GM23248 (cell line): ENCODE measurements around the gene C4orf51. TPM values are rescaled to one million over a fixed set of nuclear protein-coding genes. Genes with fewer than 3 reads are reported as not detected.
A peak's percentile ranks its signal among the peaks of the same experiment; 100 is the strongest.
"Not testable (repeated sequence)": the region's sequence is repeated elsewhere in the genome, so short reads cannot be mapped to it uniquely, and the experiment has no call there.

Experiments used
- DNase-seq: peaks from one replicate; pipeline ENCODE4 v3.0.0-alpha.2; 2015
- H2AFZ ChIP-seq: fragments of 200-600 bp; sonication (generic); 2 replicates; pipeline ENCODE4 v1.6.1; 2016; ENCODE audit warnings: antibody characterized with exemption
- H3F3A ChIP-seq: fragments of 200-600 bp; sonication (generic); 2 replicates; pipeline ENCODE4 v1.6.1; 2016; ENCODE audit warnings: mild to moderate bottlenecking, antibody characterized with exemption, mixed run types; ENCODE audit not compliant: insufficient read depth
- H3K27ac ChIP-seq: fragments of 200-600 bp; sonication (generic); 2 replicates; pipeline ENCODE4 v1.5.1; 2016; ENCODE audit warnings: mild to moderate bottlenecking
- H3K27me3 ChIP-seq: fragments of 200-600 bp; sonication (generic); replicated peaks from 2 replicates; pipeline ENCODE4 v1.6.1; 2016; ENCODE audit warnings: mild to moderate bottlenecking; ENCODE audit not compliant: insufficient read depth
- H3K36me3 ChIP-seq: fragments of 200-600 bp; sonication (generic); 2 replicates; pipeline ENCODE4 v1.6.1; 2016; ENCODE audit warnings: low read depth, mild to moderate bottlenecking
- H3K4me1 ChIP-seq: fragments of 200-600 bp; sonication (generic); 2 replicates; pipeline ENCODE4 v1.6.1; 2016; ENCODE audit warnings: mild to moderate bottlenecking; ENCODE audit not compliant: insufficient read depth
- H3K4me2 ChIP-seq: fragments of 200-600 bp; sonication (generic); one replicate; pipeline ENCODE4 v1.6.1; 2016; ENCODE audit warnings: mild to moderate bottlenecking; ENCODE audit not compliant: unreplicated experiment
- H3K4me3 ChIP-seq: fragments of 200-600 bp; sonication (generic); 2 replicates; pipeline ENCODE4 v1.5.1; 2016; ENCODE audit warnings: mild to moderate bottlenecking
- H3K79me2 ChIP-seq: fragments of 200-600 bp; sonication (generic); 2 replicates; pipeline ENCODE4 v1.6.1; 2016; ENCODE audit warnings: mild to moderate bottlenecking; ENCODE audit not compliant: insufficient read depth
- H3K9ac ChIP-seq: fragments of 200-600 bp; sonication (generic); 2 replicates; pipeline ENCODE4 v1.6.1; 2016; ENCODE audit warnings: mild to moderate bottlenecking
- H3K9me2 ChIP-seq: fragments of 200-600 bp; sonication (generic); 2 replicates; pipeline ENCODE4 v1.6.1; 2016; ENCODE audit warnings: mixed run types, mild to moderate bottlenecking, moderate library complexity; ENCODE audit not compliant: insufficient read depth
- H3K9me3 ChIP-seq: fragments of 200-600 bp; sonication (generic); one replicate; pipeline ENCODE4 v1.6.1; 2017; ENCODE audit warnings: low read depth
- H4K20me1 ChIP-seq: fragments of 200-600 bp; sonication (generic); 2 replicates; pipeline ENCODE4 v1.6.0; 2016; ENCODE audit not compliant: insufficient read depth
- EZH2 ChIP-seq: fragments of 200-600 bp; sonication (generic); IDR thresholded peaks from 2 replicates; pipeline ENCODE4 v1.6.1; 2018; ENCODE audit warnings: antibody characterized with exemption, mild to moderate bottlenecking; ENCODE audit not compliant: insufficient read depth, poor library complexity, severe bottlenecking
- EZH2phosphoT487 ChIP-seq: fragments of 200-600 bp; sonication (generic); IDR thresholded peaks from 2 replicates; pipeline ENCODE4 v1.6.1; 2018; ENCODE audit warnings: antibody characterized with exemption, moderate library complexity, mild to moderate bottlenecking, low read depth; ENCODE audit not compliant: insufficient read depth
- WGBS, 2 experiments: methylation state at CpG; one replicate each; pipeline ENCODE4 v1.1.6; 2015 to 2017; ENCODE audit warnings: low lambda C conversion rate in 2 of 2, low coverage in 1 of 2; ENCODE audit errors: missing lambda C conversion rate in 2 of 2; 5-methylcytosine and 5-hydroxymethylcytosine counted together
- in situ Hi-C: fragments of 300-500 bp; cut with MboI; formaldehyde crosslinking; loops from 2 replicates; pipeline ENCODE4 v1.15.0; 2020
- polyA plus RNA-seq: library from polyadenylated mRNA; unstranded; fragments of >200 nt; fragmentation: Nextera tagmentation; extraction: Ambion mirVana; gene quantifications from 2 replicates; pipeline ENCODE4 v1.2.1, GENCODE V29; 2016
- total RNA-seq: library from RNA; depleted of rRNA; stranded (reverse); fragments of >200 nt; shearing (Covaris generic); gene quantifications from 2 replicates; pipeline ENCODE4 v1.2.3, GENCODE V29; 2014; rRNA removed

C4orf51 gene
- total RNA-seq, result not detected in 2 replicates
- not detected in 2 replicates for polyA plus RNA-seq

DNA sequence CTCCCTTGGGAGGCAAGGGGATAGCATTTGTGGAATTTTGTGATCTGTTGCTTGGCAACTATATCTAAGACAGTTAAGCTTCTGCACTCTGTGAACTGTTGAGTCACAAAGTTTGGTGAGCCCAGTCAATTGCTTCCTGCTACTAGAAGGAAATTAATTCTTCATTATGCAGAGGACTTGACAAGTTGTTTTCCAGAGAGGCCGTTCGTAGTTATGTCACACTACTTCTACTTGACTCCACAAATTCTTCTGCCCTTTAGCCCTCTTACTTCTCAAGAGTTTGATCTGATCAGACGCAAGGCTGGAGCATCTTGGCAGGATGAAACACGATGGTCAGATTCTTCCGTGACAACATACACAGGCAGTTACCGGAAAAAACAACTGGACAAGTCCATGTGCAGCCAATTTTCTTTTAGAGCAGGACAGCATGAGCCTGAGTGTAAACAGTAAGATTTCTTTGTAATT is at the start of gene C4orf51:
Gene C4orf51, plus strand, starts transcription at position 156 of the 465 bp plus-strand sequence. Its CDS starts 58 bp downstream, at position 214.
- Histone ChIP-seq H3K27ac (peak within 1 kb of the TSS; percentile 86), H3K9ac (peak within 1 kb of the TSS; percentile 52)

DNA sequence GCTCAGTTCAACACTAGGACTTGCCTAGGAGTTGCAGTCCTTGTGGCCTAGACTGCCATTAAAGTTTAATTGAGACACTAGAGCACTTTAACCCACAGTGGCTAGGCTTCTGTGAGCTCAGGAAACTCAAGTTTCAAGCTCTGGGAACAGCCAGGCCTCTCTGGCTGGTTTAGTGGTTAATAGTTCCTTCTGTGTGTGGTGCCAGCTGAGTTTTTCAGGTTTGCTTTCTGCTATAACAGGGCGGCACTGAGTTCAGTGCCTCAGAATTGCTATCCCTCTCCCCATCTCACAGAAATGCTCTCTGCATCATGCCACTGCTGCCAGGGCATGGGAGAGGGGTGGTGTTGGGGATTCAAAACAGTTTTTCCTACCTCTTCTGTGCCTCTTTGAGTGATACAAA is 44.8 kb upstream of the C4orf51 start:
- Histone ChIP-seq H3K79me2 (peaks cover 27% of the 10 kb centered on the region; the same call in 1 of the 2 replicates), H3K9me3 (no peaks in the 10 kb centered on the region), H3K9ac (no peak overlapping the region), H3F3A (peaks cover 6% of the 10 kb centered on the region; the same call in 1 of the 2 replicates), H3K27me3 (no peaks in the 10 kb centered on the region), H3K4me2 (no peak overlapping the region), H4K20me1 (0 out of 2 replicates have a peak, but pooled peaks cover 6% of the 10 kb centered on the region), H3K4me1 (peaks cover 11% of the 10 kb centered on the region), H3K9me2 (no peaks in the 10 kb centered on the region), H3K27ac (no peak overlapping the region), H3K36me3 (no peaks in the 10 kb centered on the region), H2AFZ (no peak overlapping the region), H3K4me3 (no peak overlapping the region)
- no peak for TF ChIP-seq EZH2
- no peak for TF ChIP-seq EZH2phosphoT487
- in situ Hi-C loops, result no loop called here
- DNase-seq, result no peak
- WGBS, 2 experiments, result 100% methylated on average over 1 of the region's 1 CpG

More for the DNA sequence above, at the start of gene C4orf51:
- Histone ChIP-seq H2AFZ (peak within 1 kb of the TSS; percentile 61), H3K4me1 (peaks cover 29% of the 10 kb centered on the region), H3K9me2 (no peaks in the 10 kb centered on the region), H3K4me2 (peak within 1 kb of the TSS; percentile 73), H3F3A (peaks cover 15% of the 10 kb centered on the region), H3K4me3 (no peak within 1 kb of the TSS), H3K36me3 (no peaks in the 10 kb centered on the region), H4K20me1 (no peaks in the 10 kb centered on the region), H3K27me3 (no peaks in the 10 kb centered on the region), H3K9me3 (no peaks in the 10 kb centered on the region), H3K79me2 (no peaks in the 10 kb centered on the region)
- in situ Hi-C loops, result no loop called here
- 25 to 31% methylated on average over 6 of the region's 6 CpGs for WGBS, 2 experiments
- peak; percentile 70 for DNase-seq
- TF ChIP-seq EZH2phosphoT487, result no peak
- TF ChIP-seq EZH2, result no peak

DNA sequence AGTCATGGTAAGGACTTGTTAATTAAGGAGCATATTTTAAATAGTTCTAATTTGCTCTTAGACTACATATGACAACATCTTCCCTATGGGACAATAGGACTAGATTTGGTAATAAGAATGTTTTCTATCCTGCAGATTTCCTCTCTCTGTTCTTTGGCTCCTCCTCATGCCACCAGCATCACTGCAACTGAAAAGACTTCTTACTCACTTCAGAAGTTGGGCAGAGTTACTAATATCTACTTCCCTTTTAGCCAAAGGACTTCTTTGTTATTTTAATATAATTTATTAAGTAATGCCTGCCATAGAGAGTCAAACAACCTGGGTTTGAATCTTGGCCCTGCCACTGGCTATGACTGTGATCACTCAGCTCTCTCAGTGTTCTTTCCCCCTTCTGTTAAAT is 44.3 kb upstream of the C4orf51 start:
- DNase-seq, result peak; percentile 47

DNA sequence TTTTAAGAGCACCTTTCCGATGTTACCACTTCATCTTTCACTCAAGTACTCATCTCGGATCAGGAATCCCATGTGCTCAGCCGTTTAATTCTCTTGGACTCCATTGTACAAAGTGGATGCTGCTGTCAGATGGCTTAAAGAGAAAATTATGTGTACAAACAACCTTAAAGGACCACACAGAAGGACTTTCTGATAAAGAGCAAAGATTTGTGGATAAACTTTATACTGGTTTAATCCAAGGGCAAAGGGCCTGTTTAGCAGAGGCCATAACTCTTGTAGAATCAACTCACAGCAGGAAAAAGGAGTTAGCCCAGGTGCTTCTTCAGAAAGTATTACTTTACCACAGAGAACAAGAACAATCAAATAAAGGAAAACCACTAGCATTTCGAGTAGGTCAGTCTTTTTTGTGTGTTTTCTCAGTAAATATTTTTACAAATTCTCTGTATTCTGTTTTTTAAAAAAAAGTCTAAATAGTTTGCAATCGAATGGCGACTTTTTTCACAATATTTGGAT is 40.7 kb upstream of the C4orf51 start:
- H3K27me3 ChIP-seq, result no peaks in the 10 kb centered on the region
- TF ChIP-seq EZH2phosphoT487, result no peak
- H3K9me2 ChIP-seq, result no peaks in the 10 kb centered on the region
- H3K9ac ChIP-seq, result no peak overlapping the region
- no peak overlapping the region for H2AFZ ChIP-seq
- in situ Hi-C loops, result no loop called here
- H3K4me3 ChIP-seq, result no peak overlapping the region
- H3K9me3 ChIP-seq, result no peaks in the 10 kb centered on the region
- H3K4me1 ChIP-seq, result peaks cover 12% of the 10 kb centered on the region
- H4K20me1 ChIP-seq, result no peaks in the 10 kb centered on the region
- DNase-seq, result no peak
- no peak overlapping the region for H3K27ac ChIP-seq
- H3K36me3 ChIP-seq, result no peaks in the 10 kb centered on the region
- 87 to 93% methylated on average over 6 of the region's 6 CpGs for WGBS, 2 experiments
- H3K79me2 ChIP-seq, result 0 out of 2 replicates have a peak, but pooled peaks cover 9% of the 10 kb centered on the region
- H3F3A ChIP-seq, result peaks cover 13% of the 10 kb centered on the region; the same call in 1 of the 2 replicates
- no peak overlapping the region for H3K4me2 ChIP-seq

More for the DNA sequence above, 44.3 kb upstream of the C4orf51 start:
- Histone ChIP-seq H3K27me3 (no peaks in the 10 kb centered on the region), H3K9me3 (no peaks in the 10 kb centered on the region), H3K4me2 (no peak overlapping the region), H3K4me3 (no peak overlapping the region), H3K9me2 (no peaks in the 10 kb centered on the region), H4K20me1 (0 out of 2 replicates have a peak, but pooled peaks cover 6% of the 10 kb centered on the region), H3F3A (peaks cover 9% of the 10 kb centered on the region; the same call in 1 of the 2 replicates), H3K9ac (no peak overlapping the region), H2AFZ (no peak overlapping the region), H3K27ac (no peak overlapping the region), H3K79me2 (peaks cover 26% of the 10 kb centered on the region; the same call in 1 of the 2 replicates), H3K36me3 (no peaks in the 10 kb centered on the region), H3K4me1 (peaks cover 12% of the 10 kb centered on the region)
- TF ChIP-seq EZH2, result no peak
- in situ Hi-C loops, result no loop called here

DNA sequence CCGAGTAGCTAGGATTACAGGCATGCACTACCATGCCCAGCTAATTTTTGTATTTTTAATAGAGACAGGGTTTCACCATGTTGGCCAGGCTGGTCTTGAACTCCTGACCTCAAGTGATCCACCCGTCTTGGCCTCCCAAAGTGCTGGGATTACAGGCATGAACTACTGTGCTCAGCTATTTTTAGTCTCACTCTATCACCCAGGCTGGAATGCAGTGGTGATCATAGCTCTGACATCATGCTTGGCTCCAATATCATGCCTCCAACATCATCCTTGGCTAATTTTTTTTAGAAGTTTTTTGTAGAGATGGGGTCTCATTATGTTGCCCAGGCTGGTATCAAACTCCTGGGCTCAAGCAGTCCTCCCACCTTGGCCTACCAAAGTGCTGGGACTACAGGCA is 39.7 kb upstream of the C4orf51 start:
- H3K27me3 ChIP-seq, H3K4me2 ChIP-seq, H3K9me3 ChIP-seq, H3K79me2 ChIP-seq, H3K36me3 ChIP-seq, H3K9me2 ChIP-seq, H3K9ac ChIP-seq, H3K4me3 ChIP-seq, in situ Hi-C loops, H2AFZ ChIP-seq, H4K20me1 ChIP-seq: not testable (repeated sequence)
- Histone ChIP-seq H3K27ac (peak overlapping the region; percentile 57), H3F3A (peaks cover 13% of the 10 kb centered on the region; the same call in 1 of the 2 replicates), H3K4me1 (peaks cover 12% of the 10 kb centered on the region)
- DNase-seq, result peak; percentile 75
- 44 to 47% methylated on average over 2 of the region's 2 CpGs for WGBS, 2 experiments
